Upper lobe of left lung (tissue), 6 donors: ENCODE measurements around the gene RNF182. TPM values are rescaled to one million over a fixed set of nuclear protein-coding genes. Genes with fewer than 3 reads are reported as not detected.

Experiments used
- ATAC-seq, 2 donors: fragments of 200-7000 bp; cut with Tn5 transposase; one replicate each; pipeline ENCODE4 v1.9.1; 2022; ENCODE audit warnings: mild to moderate bottlenecking in 2 of 2, moderate library complexity in 2 of 2; ENCODE audit not compliant: low FRiP score in 2 of 2
- DNase-seq, 2 donors: peaks; one replicate each; pipeline ENCODE4 v3.0.0-alpha.2; 2019 to 2020
- H3K27ac ChIP-seq, 4 donors: fragments of 200-600 bp; sonication (generic); one replicate each; pipeline ENCODE4 v1.5.1; 2016 to 2019
- H3K27me3 ChIP-seq, 4 donors: fragments of 200-600 bp; sonication (generic); one replicate each; pipeline ENCODE4 v1.5.1; 2017 to 2019
- H3K36me3 ChIP-seq, 4 donors: fragments of 200-600 bp; sonication (generic); one replicate each; pipeline ENCODE4 v1.5.1; 2016 to 2019
- H3K4me1 ChIP-seq, 4 donors: fragments of 200-600 bp; sonication (generic); one replicate each; pipeline ENCODE4 v1.5.1; 2018 to 2019
- H3K4me3 ChIP-seq, 4 donors: fragments of 200-600 bp; sonication (generic); one replicate each; pipeline ENCODE4 v1.5.1; 2017 to 2019; ENCODE audit warnings: mild to moderate bottlenecking in 2 of 4, moderate library complexity in 1 of 4
- H3K9me3 ChIP-seq, 4 donors: fragments of 200-600 bp; sonication (generic); one replicate each; pipeline ENCODE4 v1.5.1; 2018 to 2019
- EP300 ChIP-seq, 4 donors: sonication (generic); formaldehyde crosslinking; IDR thresholded peaks; one replicate each; pipeline ENCODE4 v1.5.1; 2017; ENCODE audit warnings: antibody characterized with exemption in 4 of 4, control low read depth in 2 of 4
- POLR2A ChIP-seq, 4 donors: fragments of 450-650 bp; IDR thresholded peaks; one replicate each; pipeline ENCODE4 v1.5.1; 2016 to 2017; ENCODE audit warnings: antibody characterized with exemption in 4 of 4, mild to moderate bottlenecking in 2 of 4
- POLR2AphosphoS5 ChIP-seq, 2 donors: sonication (generic); formaldehyde crosslinking; IDR thresholded peaks; one replicate each; pipeline ENCODE4 v1.5.1; 2017; ENCODE audit warnings: antibody characterized with exemption in 2 of 2
- WGBS, 2 donors: methylation state at CpG; one replicate each; pipeline ENCODE4 v1.1.5; 2017 to 2018; 5-methylcytosine and 5-hydroxymethylcytosine counted together
- total RNA-seq, 6 donors: library from RNA; depleted of rRNA in 4 of 6; stranded (reverse); fragments of >200 nt in 4 of 6; gene quantifications; one replicate each; pipeline versions ENCODE4 v1.1.0 to v1.2.1, GENCODE V29; 2016 to 2021
- TF ChIP-seq, protein P1 (sequence below), 6 experiments: fragments of 450-650 bp in 4 of 6; fragments of 200-600 bp in 2 of 6; sonication (generic) in 2 of 6; IDR thresholded peaks; one replicate each; pipeline ENCODE4 v1.5.1; 2016 to 2019; ENCODE audit warnings: antibody characterized with exemption in 6 of 6
- donor health status: DM: no; HTN: no; CAD: no; lungs with moderate emphysema.
- donor health status: DM: no; HTN: yes; CAD: no; lungs with severe emphysema.

RNF182 gene
- total RNA-seq, 6 donors from 2014 or later = 1.4 to 4.3 (median 2.5) TPM

DNA sequence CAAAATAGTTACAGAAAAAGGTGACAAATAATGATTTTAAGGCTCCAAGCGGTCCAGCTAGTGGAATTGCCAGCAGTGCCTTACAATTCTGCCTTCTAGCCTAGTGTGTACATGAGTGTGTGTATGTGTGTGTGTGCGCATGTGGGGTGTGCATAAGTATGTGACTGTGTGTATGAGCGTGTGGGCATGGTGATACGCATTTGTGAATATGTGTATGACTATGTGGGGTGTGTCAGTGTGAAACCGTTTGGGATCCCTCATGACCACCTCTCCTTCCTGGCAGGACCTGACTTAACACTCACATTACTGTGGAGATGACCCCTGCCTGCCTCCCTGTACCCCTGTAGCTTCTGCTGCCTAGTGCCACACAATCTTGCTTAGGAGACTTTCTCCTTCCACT is 40.4 kb upstream of the RNF182 start:
- no peak for ATAC-seq
- H3K4me3 ChIP-seq = no peak overlapping the region
- H3K27me3 ChIP-seq = no peaks in the 10 kb centered on the region
- no peaks in the 10 kb centered on the region for H3K4me1 ChIP-seq
- no peak overlapping the region for H3K27ac ChIP-seq
- no peaks in the 10 kb centered on the region for H3K36me3 ChIP-seq
- DNase-seq = no peak
- no peaks in the 10 kb centered on the region for H3K9me3 ChIP-seq
- WGBS, 2 donors = 78 to 80% methylated on average over 5 of the region's 5 CpGs
- TF ChIP-seq EP300 (IDR thresholded peaks at IDR 0.05) (no peak), POLR2AphosphoS5 (IDR thresholded peaks at IDR 0.05) (no peak), POLR2A (IDR thresholded peaks at IDR 0.05) (no peak)
- TF ChIP-seq, protein P1, sequence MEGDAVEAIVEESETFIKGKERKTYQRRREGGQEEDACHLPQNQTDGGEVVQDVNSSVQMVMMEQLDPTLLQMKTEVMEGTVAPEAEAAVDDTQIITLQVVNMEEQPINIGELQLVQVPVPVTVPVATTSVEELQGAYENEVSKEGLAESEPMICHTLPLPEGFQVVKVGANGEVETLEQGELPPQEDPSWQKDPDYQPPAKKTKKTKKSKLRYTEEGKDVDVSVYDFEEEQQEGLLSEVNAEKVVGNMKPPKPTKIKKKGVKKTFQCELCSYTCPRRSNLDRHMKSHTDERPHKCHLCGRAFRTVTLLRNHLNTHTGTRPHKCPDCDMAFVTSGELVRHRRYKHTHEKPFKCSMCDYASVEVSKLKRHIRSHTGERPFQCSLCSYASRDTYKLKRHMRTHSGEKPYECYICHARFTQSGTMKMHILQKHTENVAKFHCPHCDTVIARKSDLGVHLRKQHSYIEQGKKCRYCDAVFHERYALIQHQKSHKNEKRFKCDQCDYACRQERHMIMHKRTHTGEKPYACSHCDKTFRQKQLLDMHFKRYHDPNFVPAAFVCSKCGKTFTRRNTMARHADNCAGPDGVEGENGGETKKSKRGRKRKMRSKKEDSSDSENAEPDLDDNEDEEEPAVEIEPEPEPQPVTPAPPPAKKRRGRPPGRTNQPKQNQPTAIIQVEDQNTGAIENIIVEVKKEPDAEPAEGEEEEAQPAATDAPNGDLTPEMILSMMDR (IDR thresholded peaks at IDR 0.05) = no peak

- DNase-seq = no peak
- no peaks in the 10 kb centered on the region for H3K27me3 ChIP-seq
- no peak overlapping the region for H3K27ac ChIP-seq
- H3K36me3 ChIP-seq = no peaks in the 10 kb centered on the region
- H3K4me1 ChIP-seq = no peaks in the 10 kb centered on the region
- TF ChIP-seq POLR2A (IDR thresholded peaks at IDR 0.05) (no peak), EP300 (IDR thresholded peaks at IDR 0.05) (no peak), POLR2AphosphoS5 (IDR thresholded peaks at IDR 0.05) (no peak)
- TF ChIP-seq, protein P1 (IDR thresholded peaks at IDR 0.05) = no peak
- H3K9me3 ChIP-seq = no peaks in the 10 kb centered on the region
- 45 to 60% methylated on average over 2 of the region's 2 CpGs for WGBS, 2 donors
- no peak overlapping the region for H3K4me3 ChIP-seq
- ATAC-seq = no peak
Measured at GRCh38 chr6:13885601-13886000, 39.2 kb upstream of the RNF182 start.

- WGBS, 2 donors = 94 to 98% methylated on average over 3 of the region's 3 CpGs
- no peaks in the 10 kb centered on the region for H3K9me3 ChIP-seq
- no peak for TF ChIP-seq POLR2A (IDR thresholded peaks at IDR 0.05)
- no peak for TF ChIP-seq POLR2AphosphoS5 (IDR thresholded peaks at IDR 0.05)
- TF ChIP-seq EP300 (IDR thresholded peaks at IDR 0.05) = no peak
- TF ChIP-seq, protein P1 (IDR thresholded peaks at IDR 0.05) = no peak
- no peaks in the 10 kb centered on the region for H3K36me3 ChIP-seq
- ATAC-seq (no peak), DNase-seq (no peak)
- no peak overlapping the region for H3K4me3 ChIP-seq
- no peaks in the 10 kb centered on the region for H3K4me1 ChIP-seq
- H3K27me3 ChIP-seq = no peaks in the 10 kb centered on the region
- no peak overlapping the region for H3K27ac ChIP-seq
Measured at GRCh38 chr6:13886949-13887348, 37.8 kb upstream of the RNF182 start.

DNA sequence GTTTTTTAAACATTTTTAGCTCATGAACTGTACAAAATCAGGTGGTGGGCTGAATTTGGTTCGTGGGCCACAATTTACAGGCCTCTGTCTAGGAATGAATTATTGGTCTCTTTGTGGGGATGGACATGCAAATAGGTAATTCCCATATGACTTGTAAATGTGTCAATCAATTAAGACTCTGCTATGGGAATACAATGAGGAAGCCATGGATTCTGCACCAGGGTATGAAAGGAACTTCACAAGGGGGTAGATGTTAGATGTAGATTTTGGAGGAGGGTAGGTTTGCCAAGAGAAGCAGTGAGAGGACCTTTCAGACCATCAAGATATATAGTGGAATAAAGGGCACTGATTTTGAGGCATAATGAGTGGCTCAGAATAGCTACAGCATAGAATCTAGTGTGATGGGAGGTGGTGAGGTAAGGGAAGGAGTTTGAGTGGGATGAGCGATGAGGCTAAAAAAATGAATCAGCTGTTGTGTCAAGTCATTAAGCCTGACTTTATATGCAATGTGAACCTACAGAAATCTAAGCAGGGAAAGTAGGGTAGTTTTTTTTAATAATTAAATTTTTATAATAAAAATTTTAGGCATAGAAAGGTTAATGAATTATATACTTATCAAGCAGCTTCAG is 32.6 kb upstream of the RNF182 start:
- Histone ChIP-seq H3K36me3 (no peaks in the 10 kb centered on the region), H3K27me3 (no peaks in the 10 kb centered on the region), H3K27ac (no peak overlapping the region), H3K9me3 (no peaks in the 10 kb centered on the region), H3K4me3 (no peak overlapping the region), H3K4me1 (no peaks in the 10 kb centered on the region)
- TF ChIP-seq POLR2A (IDR thresholded peaks at IDR 0.05) = no peak
- TF ChIP-seq EP300 (IDR thresholded peaks at IDR 0.05) = no peak
- TF ChIP-seq, protein P1 (IDR thresholded peaks at IDR 0.05) = no peak
- no peak for TF ChIP-seq POLR2AphosphoS5 (IDR thresholded peaks at IDR 0.05)
- ATAC-seq (no peak), DNase-seq (no peak)
- WGBS, 2 donors = 90 to 94% methylated on average over 2 of the region's 2 CpGs

DNA sequence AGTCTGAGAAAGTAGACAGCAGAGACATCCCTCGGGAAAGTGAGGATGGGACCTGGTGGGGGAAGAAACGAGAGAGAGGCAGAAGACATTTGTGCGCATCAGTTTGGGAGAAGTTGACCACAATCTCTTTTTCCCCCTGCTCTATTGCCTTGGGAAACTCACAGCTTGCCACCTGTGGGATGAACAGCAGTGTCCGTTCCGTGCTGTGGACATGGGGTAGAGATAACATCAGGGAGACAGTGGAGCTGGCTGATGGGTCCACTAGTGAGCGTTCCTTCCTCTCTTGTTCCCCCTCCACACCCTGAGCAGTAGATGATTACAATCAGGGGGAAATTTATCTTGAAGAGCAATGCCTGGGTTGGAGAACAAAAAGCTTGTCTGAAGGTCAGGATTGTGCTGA is 21.8 kb upstream of the RNF182 start:
- Histone ChIP-seq H3K27me3 (no peaks in the 10 kb centered on the region), H3K4me1 (no peaks in the 10 kb centered on the region), H3K27ac (no peak overlapping the region), H3K4me3 (no peak overlapping the region), H3K36me3 (no peaks in the 10 kb centered on the region), H3K9me3 (no peaks in the 10 kb centered on the region)
- DNase-seq = no peak
- TF ChIP-seq, protein P1 (IDR thresholded peaks at IDR 0.05) = no peak
- TF ChIP-seq EP300 (IDR thresholded peaks at IDR 0.05) = no peak
- no peak for TF ChIP-seq POLR2A (IDR thresholded peaks at IDR 0.05)
- no peak for TF ChIP-seq POLR2AphosphoS5 (IDR thresholded peaks at IDR 0.05)
- no peak for ATAC-seq
- WGBS, 2 donors = 86 to 94% methylated on average over 6 of the region's 6 CpGs
